A549 (cell line): ENCODE measurements around the gene TAF11L5.
"Not testable (repeated sequence)": the region's sequence is repeated elsewhere in the genome, so short reads cannot be mapped to it uniquely, and the experiment has no call there.

Experiments
- CHD2 ChIP-seq: fragments of 150-350 bp; IDR thresholded peaks from 2 replicates; pipeline ENCODE4 v1.6.1; 2014; ENCODE audit warnings: low read length; ENCODE audit not compliant: partially characterized antibody
- ELK1 ChIP-seq: fragments of 150-350 bp; IDR thresholded peaks from 2 replicates; pipeline ENCODE4 v1.6.1; 2014; ENCODE audit warnings: low read depth, mild to moderate bottlenecking, low read length
- ESRRA ChIP-seq: fragments of 150-350 bp; IDR thresholded peaks from 2 replicates; pipeline ENCODE4 v1.6.1; 2014; ENCODE audit warnings: mild to moderate bottlenecking, low read length, borderline replicate concordance
- NR3C1 ChIP-seq: fragments of >200 bp; sonication (Bioruptor Twin); formaldehyde crosslinking; IDR thresholded peaks from 3 replicates; pipeline ENCODE4 v1.6.1; 2017
- POLR2A ChIP-seq: IDR thresholded peaks from 2 replicates; pipeline ENCODE4 v1.6.1; 2012; ENCODE audit warnings: mild to moderate bottlenecking, low read length
- RAD21 ChIP-seq, 2 experiments: fragments of >200 bp in 1 of 2; sonication (Bioruptor Twin) in 1 of 2; formaldehyde crosslinking in 1 of 2; IDR thresholded peaks in 1 of 2; conservative IDR thresholded peaks in 1 of 2; 2 replicates in 1 of 2; 3 replicates in 1 of 2; pipeline ENCODE4 v1.6.1; 2012 to 2018; ENCODE audit warnings: inconsistent platforms in 1 of 2
- REST ChIP-seq: fragments of 200-600 bp; sonication (generic); IDR thresholded peaks from 2 replicates; pipeline ENCODE4 v1.6.1; 2016; ENCODE audit warnings: antibody characterized with exemption, mild to moderate bottlenecking, moderate library complexity
- TF ChIP-seq, protein P1 (sequence below): fragments of >200 bp; sonication (Bioruptor Twin); formaldehyde crosslinking; IDR thresholded peaks from 3 replicates; pipeline ENCODE4 v1.5.1; 2016
- TF ChIP-seq, protein P2 (sequence below): fragments of 450-650 bp; IDR thresholded peaks from 2 replicates; pipeline ENCODE4 v1.6.1; 2014; ENCODE audit warnings: antibody characterized with exemption
- TF ChIP-seq, protein P3 (sequence below): fragments of >200 bp; sonication (Bioruptor Twin); formaldehyde crosslinking; IDR thresholded peaks from 3 replicates; pipeline ENCODE4 v1.6.1; 2016

GRCh38 chr5:17491257-17491656 lies 33.8 kb upstream of the TAF11L5 start:
- TF ChIP-seq, protein P1, sequence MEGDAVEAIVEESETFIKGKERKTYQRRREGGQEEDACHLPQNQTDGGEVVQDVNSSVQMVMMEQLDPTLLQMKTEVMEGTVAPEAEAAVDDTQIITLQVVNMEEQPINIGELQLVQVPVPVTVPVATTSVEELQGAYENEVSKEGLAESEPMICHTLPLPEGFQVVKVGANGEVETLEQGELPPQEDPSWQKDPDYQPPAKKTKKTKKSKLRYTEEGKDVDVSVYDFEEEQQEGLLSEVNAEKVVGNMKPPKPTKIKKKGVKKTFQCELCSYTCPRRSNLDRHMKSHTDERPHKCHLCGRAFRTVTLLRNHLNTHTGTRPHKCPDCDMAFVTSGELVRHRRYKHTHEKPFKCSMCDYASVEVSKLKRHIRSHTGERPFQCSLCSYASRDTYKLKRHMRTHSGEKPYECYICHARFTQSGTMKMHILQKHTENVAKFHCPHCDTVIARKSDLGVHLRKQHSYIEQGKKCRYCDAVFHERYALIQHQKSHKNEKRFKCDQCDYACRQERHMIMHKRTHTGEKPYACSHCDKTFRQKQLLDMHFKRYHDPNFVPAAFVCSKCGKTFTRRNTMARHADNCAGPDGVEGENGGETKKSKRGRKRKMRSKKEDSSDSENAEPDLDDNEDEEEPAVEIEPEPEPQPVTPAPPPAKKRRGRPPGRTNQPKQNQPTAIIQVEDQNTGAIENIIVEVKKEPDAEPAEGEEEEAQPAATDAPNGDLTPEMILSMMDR: not testable (repeated sequence)
- TF ChIP-seq POLR2A; RAD21 (conservative IDR thresholded peaks at IDR 0.05 in 1 of 2, IDR thresholded peaks at IDR 0.05 in 1 of 2); ELK1; REST; ESRRA; CHD2; NR3C1: not testable (repeated sequence)
- TF ChIP-seq, protein P2, sequence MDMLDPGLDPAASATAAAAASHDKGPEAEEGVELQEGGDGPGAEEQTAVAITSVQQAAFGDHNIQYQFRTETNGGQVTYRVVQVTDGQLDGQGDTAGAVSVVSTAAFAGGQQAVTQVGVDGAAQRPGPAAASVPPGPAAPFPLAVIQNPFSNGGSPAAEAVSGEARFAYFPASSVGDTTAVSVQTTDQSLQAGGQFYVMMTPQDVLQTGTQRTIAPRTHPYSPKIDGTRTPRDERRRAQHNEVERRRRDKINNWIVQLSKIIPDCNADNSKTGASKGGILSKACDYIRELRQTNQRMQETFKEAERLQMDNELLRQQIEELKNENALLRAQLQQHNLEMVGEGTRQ: not testable (repeated sequence)
- TF ChIP-seq, protein P3, sequence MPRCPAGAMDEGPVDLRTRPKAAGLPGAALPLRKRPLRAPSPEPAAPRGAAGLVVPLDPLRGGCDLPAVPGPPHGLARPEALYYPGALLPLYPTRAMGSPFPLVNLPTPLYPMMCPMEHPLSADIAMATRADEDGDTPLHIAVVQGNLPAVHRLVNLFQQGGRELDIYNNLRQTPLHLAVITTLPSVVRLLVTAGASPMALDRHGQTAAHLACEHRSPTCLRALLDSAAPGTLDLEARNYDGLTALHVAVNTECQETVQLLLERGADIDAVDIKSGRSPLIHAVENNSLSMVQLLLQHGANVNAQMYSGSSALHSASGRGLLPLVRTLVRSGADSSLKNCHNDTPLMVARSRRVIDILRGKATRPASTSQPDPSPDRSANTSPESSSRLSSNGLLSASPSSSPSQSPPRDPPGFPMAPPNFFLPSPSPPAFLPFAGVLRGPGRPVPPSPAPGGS: not testable (repeated sequence)
